ENCODE measurements around the gene MED27. TPM values are rescaled to one million over a fixed set of nuclear protein-coding genes. Genes with fewer than 3 reads are reported as not detected.

Gene MED27
- total RNA-seq, 3 donors from 2014 or later, result 14.4 to 20.3 (median 15.8) TPM

DNA sequence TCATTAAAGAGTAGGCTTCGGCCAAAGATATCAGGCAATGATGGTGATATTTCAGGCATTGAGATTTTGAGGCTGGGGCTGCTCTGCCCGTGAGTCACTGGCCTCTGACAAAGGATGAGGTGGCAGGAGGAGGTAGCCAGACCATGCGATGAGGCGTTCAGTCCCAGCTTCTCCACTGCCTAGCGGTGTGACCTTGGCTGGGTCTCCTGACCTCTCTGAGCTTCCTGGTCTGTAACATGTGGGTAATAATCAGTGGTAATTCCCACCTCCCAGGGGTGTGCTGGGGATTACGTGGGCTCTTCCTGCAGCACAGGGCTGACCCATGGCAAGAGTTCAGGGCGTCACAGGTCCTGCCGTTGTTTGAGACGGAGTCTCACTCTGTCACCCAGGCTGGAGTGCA lies 266.6 kb downstream of the MED27 start:
- H3K9me3 ChIP-seq, result no peaks in the 10 kb centered on the region
- peaks cover 2 to 55% of the 10 kb centered on the region in 2 donors for H3K27me3 ChIP-seq
- intact Hi-C loops (cut with DNase I; ENCODE audit: low total_unique reads), result no loop called here
- no peaks in the 10 kb centered on the region for H3K36me3 ChIP-seq
- no peak overlapping the region for H3K4me3 ChIP-seq
- no peaks in the 10 kb centered on the region for H3K4me1 ChIP-seq
- no peak for DNase-seq (ENCODE audit: low spot score in 2 of 2)
- H3K27ac ChIP-seq, result no peak overlapping the region
- TF ChIP-seq POLR2A (IDR thresholded peaks at IDR 0.05) (no peak), POLR2AphosphoS5 (IDR thresholded peaks at IDR 0.05) (no peak)
- TF ChIP-seq, protein P1, sequence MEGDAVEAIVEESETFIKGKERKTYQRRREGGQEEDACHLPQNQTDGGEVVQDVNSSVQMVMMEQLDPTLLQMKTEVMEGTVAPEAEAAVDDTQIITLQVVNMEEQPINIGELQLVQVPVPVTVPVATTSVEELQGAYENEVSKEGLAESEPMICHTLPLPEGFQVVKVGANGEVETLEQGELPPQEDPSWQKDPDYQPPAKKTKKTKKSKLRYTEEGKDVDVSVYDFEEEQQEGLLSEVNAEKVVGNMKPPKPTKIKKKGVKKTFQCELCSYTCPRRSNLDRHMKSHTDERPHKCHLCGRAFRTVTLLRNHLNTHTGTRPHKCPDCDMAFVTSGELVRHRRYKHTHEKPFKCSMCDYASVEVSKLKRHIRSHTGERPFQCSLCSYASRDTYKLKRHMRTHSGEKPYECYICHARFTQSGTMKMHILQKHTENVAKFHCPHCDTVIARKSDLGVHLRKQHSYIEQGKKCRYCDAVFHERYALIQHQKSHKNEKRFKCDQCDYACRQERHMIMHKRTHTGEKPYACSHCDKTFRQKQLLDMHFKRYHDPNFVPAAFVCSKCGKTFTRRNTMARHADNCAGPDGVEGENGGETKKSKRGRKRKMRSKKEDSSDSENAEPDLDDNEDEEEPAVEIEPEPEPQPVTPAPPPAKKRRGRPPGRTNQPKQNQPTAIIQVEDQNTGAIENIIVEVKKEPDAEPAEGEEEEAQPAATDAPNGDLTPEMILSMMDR (IDR thresholded peaks at IDR 0.05), result no peak

DNA sequence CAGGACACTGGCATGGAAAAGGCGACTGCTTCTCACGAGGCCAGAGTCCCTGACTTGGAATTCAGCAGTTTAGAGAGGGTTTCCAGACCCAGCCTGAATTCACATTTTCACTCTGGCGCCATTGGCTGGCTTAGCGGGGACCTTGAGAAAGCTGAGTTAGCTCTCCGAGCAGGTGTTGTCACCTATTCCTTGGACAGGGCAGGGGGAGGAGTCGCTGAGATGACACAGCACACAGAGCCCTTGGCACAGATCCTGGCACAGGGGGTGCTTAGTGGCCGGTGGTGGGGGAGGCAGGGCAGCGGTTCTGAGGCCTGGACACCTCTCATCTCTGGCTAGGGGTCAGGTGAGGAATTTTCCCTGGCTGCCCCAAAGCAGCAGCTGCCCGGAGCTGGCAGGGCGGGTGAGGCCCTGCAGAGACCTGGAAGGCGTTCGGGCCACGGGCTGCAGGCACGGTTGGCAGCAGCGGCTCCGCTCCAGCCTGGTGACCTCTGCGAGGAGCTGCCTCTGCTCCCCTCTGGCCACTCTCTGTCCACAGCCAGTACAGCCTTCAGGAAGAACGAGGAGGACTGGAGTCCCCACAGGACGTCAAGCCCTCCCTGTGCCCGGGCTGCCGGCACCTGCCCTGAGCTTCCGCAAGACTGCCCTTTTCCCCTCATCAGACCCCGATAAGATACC lies 267.4 kb downstream of the MED27 start:
- Histone ChIP-seq H3K27me3 (peaks cover 2 to 57% of the 10 kb centered on the region in 2 donors), H3K36me3 (no peaks in the 10 kb centered on the region)
- TF ChIP-seq, protein P1 (IDR thresholded peaks at IDR 0.05), result no peak
- TF ChIP-seq POLR2A (IDR thresholded peaks at IDR 0.05) (no peak), POLR2AphosphoS5 (IDR thresholded peaks at IDR 0.05) (no peak)

DNA sequence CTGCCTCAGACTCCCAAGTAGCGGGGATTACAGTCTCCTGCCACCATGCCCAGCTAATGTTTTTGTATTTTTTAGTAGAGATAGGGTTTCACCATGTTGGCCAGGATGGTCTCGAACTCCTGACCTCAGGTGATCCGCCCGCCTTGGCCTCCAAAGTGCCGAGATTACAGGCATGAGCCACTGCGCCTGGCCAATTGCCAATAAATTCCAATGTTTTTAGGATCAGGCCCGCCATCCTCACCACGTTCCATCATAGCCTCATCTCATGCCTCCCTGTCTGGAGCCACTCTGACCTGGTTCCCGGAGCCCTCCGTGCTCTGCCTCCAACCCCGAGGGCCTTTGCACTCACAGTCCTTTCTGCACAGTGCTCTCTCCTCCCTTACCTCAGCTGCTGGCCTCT lies 268.3 kb downstream of the MED27 start:
- H3K27me3 ChIP-seq, result peaks cover 2 to 53% of the 10 kb centered on the region in 2 donors

More for the DNA sequence above, 267.4 kb downstream of the MED27 start:
- Histone ChIP-seq H3K9me3 (no peaks in the 10 kb centered on the region), H3K27ac (no peak overlapping the region), H3K4me1 (no peaks in the 10 kb centered on the region), H3K4me3 (no peak overlapping the region)
- intact Hi-C loops (cut with DNase I; ENCODE audit: low total_unique reads), result no loop called here
- no peak for DNase-seq (ENCODE audit: low spot score in 2 of 2)

DNA sequence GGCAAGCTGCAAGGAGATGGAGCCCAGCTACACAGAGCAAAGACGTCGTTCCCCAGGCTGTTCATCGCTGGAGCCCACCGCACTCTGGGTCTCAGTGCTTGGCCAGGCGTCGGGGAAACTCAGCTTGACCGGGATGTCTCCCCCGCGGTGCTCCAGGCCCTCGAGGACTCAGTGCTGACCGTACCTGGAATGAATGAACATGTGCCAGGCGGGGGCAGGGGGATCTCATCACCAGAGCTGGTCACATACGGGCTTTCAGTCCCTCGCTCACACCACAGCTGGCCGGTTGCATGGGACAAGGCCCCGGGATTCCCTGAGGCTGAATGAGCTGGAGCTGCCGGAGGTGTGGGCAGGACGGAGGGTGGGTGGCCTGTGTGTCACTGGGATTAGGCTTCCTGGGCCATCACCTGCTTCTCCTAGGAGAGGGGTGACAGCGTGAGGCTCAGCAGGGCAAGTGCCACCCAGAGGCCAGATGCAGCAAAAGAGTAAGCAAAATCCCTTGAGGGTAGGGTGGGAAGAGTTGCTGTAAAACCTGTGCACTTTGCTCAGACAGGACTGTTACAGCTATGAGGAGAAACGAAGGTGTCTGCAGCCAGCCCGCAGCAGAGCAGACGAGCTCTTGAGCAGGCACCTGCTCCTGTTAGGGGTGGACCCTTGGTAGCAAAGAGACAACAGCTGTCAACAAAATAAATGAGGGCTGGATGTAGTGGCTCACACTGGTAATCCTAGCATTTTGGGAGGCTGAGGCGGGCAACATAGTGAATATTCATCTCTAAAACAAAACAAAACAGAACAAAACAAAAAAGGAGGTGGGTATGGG lies 269.1 kb downstream of the MED27 start:
- no peak overlapping the region for H3K27ac ChIP-seq
- intact Hi-C loops (cut with DNase I; ENCODE audit: low total_unique reads), result no loop called here
- no peaks in the 10 kb centered on the region for H3K36me3 ChIP-seq
- DNase-seq (ENCODE audit: low spot score in 2 of 2), result no peak
- H3K4me1 ChIP-seq, result no peaks in the 10 kb centered on the region
- TF ChIP-seq POLR2A (IDR thresholded peaks at IDR 0.05), result no peak
- TF ChIP-seq POLR2AphosphoS5 (IDR thresholded peaks at IDR 0.05), result no peak
- TF ChIP-seq, protein P1 (IDR thresholded peaks at IDR 0.05), result no peak
- peaks cover 2 to 49% of the 10 kb centered on the region in 2 donors for H3K27me3 ChIP-seq
- H3K4me3 ChIP-seq, result no peak overlapping the region
- no peaks in the 10 kb centered on the region for H3K9me3 ChIP-seq

More for the DNA sequence above, 268.3 kb downstream of the MED27 start:
- H3K36me3 ChIP-seq, result no peaks in the 10 kb centered on the region
- no peak for DNase-seq (ENCODE audit: low spot score in 2 of 2)
- TF ChIP-seq POLR2AphosphoS5 (IDR thresholded peaks at IDR 0.05) (no peak), POLR2A (IDR thresholded peaks at IDR 0.05) (no peak)
- TF ChIP-seq, protein P1 (IDR thresholded peaks at IDR 0.05), result no peak
- H3K4me1 ChIP-seq, result no peaks in the 10 kb centered on the region
- no peak overlapping the region for H3K4me3 ChIP-seq
- no peak overlapping the region for H3K27ac ChIP-seq
- intact Hi-C loops (cut with DNase I; ENCODE audit: low total_unique reads), result no loop called here
- H3K9me3 ChIP-seq, result no peaks in the 10 kb centered on the region

Other genes starting within 250 kb of the MED27 start
- 1 to 10 TPM in 1 of 3 donors, under 1 TPM in 2; under 0.01 to 1.9 (median 0.29) TPM for gene NTNG2, start 82.2 kb upstream of the MED27 start, total RNA-seq